Body of pancreas (tissue), 4 donors: ENCODE results near the gene HLA-DOB. TPM values are rescaled to one million over a fixed set of nuclear protein-coding genes. Genes with fewer than 3 reads are reported as not detected.

Experiments
- ATAC-seq: fragments of 150-250 bp; one replicate; pipeline ENCODE4 v1.9.1; 2016
- DNase-seq, 4 donors: peaks; one replicate each; pipeline ENCODE4 v3.0.0-alpha.2; 2019
- H3K27ac ChIP-seq, 4 donors: fragments of 200-600 bp; sonication (generic); 1 replicate in 3 of 4; 2 replicates in 1 of 4; pipeline versions ENCODE4 v1.5.1 to v1.6.1; 2016 to 2019; ENCODE audit warnings: mild to moderate bottlenecking in 1 of 4, mixed read lengths in 1 of 4, moderate library complexity in 1 of 4
- H3K27me3 ChIP-seq, 2 donors: fragments of 200-600 bp; sonication (generic); one replicate each; pipeline ENCODE4 v1.6.0; 2016; ENCODE audit warnings: mild to moderate bottlenecking in 1 of 2
- H3K36me3 ChIP-seq, 2 donors: fragments of 200-600 bp; sonication (generic); replicated peaks in 1 of 2; 2 replicates each; pipeline ENCODE4 v1.5.1; 2016; ENCODE audit warnings: low read depth in 2 of 2; ENCODE audit not compliant: insufficient read depth in 1 of 2
- H3K4me1 ChIP-seq: fragments of 200-600 bp; sonication (generic); one replicate; pipeline ENCODE4 v1.6.0; 2016
- H3K4me3 ChIP-seq, 2 donors: fragments of 200-600 bp; sonication (generic); 1 replicate in 1 of 2; 2 replicates in 1 of 2; pipeline ENCODE4 v1.5.1; 2016 to 2019
- H3K9me3 ChIP-seq, 3 donors: fragments of 200-600 bp; sonication (generic); 1 replicate in 2 of 3; 2 replicates in 1 of 3; pipeline ENCODE4 v1.5.1; 2016
- POLR2A ChIP-seq, 3 donors: fragments of 450-650 bp; IDR thresholded peaks; one replicate each; pipeline ENCODE4 v1.6.1; 2016; ENCODE audit warnings: antibody characterized with exemption in 3 of 3, mild to moderate bottlenecking in 2 of 3
- WGBS, 2 donors: methylation state at CpG; one replicate each; pipeline ENCODE4 v1.1.5; 2017; 5-methylcytosine and 5-hydroxymethylcytosine counted together
- intact Hi-C: fragments of 100-400 bp; cut with DNase I; formaldehyde crosslinking; loops from one replicate; pipeline ENCODE4 v1.15.1; 2023
- total RNA-seq, 2 donors: library from RNA; depleted of rRNA; stranded (reverse); fragments of >200 nt; gene quantifications; one replicate each; pipeline ENCODE4 v1.1.0, GENCODE V29; 2016
- TF ChIP-seq, protein P1 (sequence below), 7 experiments: fragments of 450-650 bp in 4 of 7; fragments of 200-600 bp in 3 of 7; sonication (generic) in 3 of 7; IDR thresholded peaks; one replicate each; pipeline ENCODE4 v1.5.1; 2016 to 2019; ENCODE audit warnings: antibody characterized with exemption in 7 of 7

HLA-DOB gene
- total RNA-seq, 2 donors from 2014 or later, result not detected

DNA sequence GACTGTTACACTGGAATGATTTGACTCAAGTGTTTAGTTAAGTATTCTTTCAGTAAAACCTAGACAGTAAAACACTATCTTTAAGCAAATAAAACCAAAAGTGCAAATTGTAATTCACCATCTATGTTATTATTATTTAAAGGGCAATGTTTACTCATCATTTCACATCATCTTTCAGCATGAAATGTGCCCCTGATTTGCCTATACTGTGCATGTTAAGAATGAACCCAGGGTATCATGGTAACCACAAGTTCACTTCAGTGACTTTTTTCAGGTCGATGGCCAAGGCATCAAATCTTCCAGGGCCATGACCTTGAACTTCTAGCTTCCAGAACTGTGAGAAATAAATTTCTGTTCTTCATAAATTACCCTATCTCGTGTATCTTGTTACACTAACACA lies 2.1 kb upstream of the HLA-DOB start:
- H3K9me3 ChIP-seq, result no peaks in the 10 kb centered on the region
- ATAC-seq (no peak), DNase-seq (no peak)
- no peaks in the 10 kb centered on the region for H3K27me3 ChIP-seq
- no peaks in the 10 kb centered on the region for H3K36me3 ChIP-seq
- no peaks in the 10 kb centered on the region for H3K4me1 ChIP-seq
- TF ChIP-seq POLR2A (IDR thresholded peaks at IDR 0.05), result no peak
- TF ChIP-seq, protein P1, sequence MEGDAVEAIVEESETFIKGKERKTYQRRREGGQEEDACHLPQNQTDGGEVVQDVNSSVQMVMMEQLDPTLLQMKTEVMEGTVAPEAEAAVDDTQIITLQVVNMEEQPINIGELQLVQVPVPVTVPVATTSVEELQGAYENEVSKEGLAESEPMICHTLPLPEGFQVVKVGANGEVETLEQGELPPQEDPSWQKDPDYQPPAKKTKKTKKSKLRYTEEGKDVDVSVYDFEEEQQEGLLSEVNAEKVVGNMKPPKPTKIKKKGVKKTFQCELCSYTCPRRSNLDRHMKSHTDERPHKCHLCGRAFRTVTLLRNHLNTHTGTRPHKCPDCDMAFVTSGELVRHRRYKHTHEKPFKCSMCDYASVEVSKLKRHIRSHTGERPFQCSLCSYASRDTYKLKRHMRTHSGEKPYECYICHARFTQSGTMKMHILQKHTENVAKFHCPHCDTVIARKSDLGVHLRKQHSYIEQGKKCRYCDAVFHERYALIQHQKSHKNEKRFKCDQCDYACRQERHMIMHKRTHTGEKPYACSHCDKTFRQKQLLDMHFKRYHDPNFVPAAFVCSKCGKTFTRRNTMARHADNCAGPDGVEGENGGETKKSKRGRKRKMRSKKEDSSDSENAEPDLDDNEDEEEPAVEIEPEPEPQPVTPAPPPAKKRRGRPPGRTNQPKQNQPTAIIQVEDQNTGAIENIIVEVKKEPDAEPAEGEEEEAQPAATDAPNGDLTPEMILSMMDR (IDR thresholded peaks at IDR 0.05), result no peak
- intact Hi-C loops, result no loop called here
- no peak overlapping the region for H3K27ac ChIP-seq
- no peak overlapping the region for H3K4me3 ChIP-seq
- WGBS, 2 donors, result 45 to 58% methylated on average over 2 of the region's 2 CpGs

DNA sequence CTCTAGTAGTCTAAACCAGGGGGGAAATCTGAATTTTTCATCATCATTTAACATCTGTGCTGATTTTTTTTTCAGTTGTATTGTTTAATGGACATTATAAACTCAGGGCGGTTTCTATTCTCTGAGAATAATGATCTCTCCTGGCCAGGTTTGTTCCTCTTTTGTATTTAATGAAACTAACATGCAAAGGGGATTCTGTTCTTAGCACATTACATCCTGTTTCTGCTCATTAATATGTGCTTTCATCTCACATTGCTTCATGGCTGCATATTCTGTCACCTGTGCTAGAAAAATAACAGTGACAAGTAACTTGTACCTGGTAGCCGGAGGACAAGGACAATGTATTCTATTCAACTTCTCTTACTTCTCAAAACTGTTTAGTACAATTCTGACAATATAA lies 806 bp downstream of the HLA-DOB start:
- WGBS, 2 donors, result 80 to 81% methylated on average over 2 of the region's 2 CpGs
- Histone ChIP-seq H3K9me3 (no peaks in the 10 kb centered on the region), H3K36me3 (no peaks in the 10 kb centered on the region), H3K4me3 (no peak overlapping the region), H3K27me3 (no peaks in the 10 kb centered on the region), H3K27ac (no peak overlapping the region), H3K4me1 (no peaks in the 10 kb centered on the region)
- TF ChIP-seq, protein P1 (IDR thresholded peaks at IDR 0.05), result no peak
- TF ChIP-seq POLR2A (IDR thresholded peaks at IDR 0.05), result no peak
- ATAC-seq (no peak), DNase-seq (no peak)
- intact Hi-C loops, result no loop called here

DNA sequence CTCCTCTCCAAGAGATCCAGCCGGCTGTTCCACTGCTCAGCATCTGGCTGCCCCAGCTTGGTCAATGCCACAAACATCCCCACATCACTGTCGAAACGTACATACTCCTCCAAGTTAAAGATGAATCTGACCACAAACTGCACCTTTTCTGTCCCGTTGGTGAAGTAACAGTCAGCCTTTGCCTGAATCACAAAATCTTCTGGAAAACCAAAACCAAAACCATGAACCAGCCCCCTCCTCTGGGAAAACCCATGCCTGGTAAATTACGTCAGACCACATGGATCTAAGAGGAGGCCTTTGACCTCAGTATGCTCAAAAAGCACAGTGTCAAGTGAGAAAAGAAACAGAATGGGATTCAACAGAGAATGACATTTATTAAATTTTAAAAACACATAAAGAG lies 1.7 kb downstream of the HLA-DOB start:
- intact Hi-C loops, result no loop called here
- DNase-seq, result peak in 1 of 4 donors; percentile 14
- ATAC-seq, result peak; percentile 50
- H3K36me3 ChIP-seq, result no peaks in the 10 kb centered on the region
- H3K4me3 ChIP-seq, result no peak overlapping the region
- no peaks in the 10 kb centered on the region for H3K4me1 ChIP-seq
- TF ChIP-seq, protein P1 (IDR thresholded peaks at IDR 0.05), result no peak
- no peak for TF ChIP-seq POLR2A (IDR thresholded peaks at IDR 0.05)
- H3K27ac ChIP-seq, result no peak overlapping the region
- no peaks in the 10 kb centered on the region for H3K9me3 ChIP-seq
- WGBS, 2 donors, result 67 to 71% methylated on average over 5 of the region's 5 CpGs
- H3K27me3 ChIP-seq, result no peaks in the 10 kb centered on the region

DNA sequence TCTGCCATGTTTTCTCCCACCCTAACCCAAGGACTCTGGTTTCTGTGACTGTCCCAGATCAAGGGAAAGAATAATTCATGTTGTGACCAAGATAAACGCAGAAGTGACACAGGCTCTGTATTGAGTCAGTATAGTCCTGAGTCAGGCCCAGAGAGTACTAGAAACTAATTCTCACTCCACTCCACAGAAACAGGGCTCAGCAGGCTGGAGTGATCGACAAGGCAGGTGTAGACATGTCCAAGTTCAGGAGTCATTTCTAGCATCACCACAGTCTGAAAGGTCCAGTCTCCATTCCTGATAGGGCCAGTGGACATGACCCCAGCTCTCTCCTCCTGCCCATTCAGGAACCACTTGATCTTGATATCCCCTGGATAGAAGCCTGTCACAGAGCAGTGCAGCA lies 2.7 kb downstream of the HLA-DOB start:
- H3K36me3 ChIP-seq, result no peaks in the 10 kb centered on the region
- H3K4me3 ChIP-seq, result no peak overlapping the region
- no peaks in the 10 kb centered on the region for H3K4me1 ChIP-seq
- 77 to 80% methylated on average over 2 of the region's 2 CpGs for WGBS, 2 donors
- ATAC-seq, result no peak
- DNase-seq, result no peak
- TF ChIP-seq, protein P1 (IDR thresholded peaks at IDR 0.05), result no peak
- no peak for TF ChIP-seq POLR2A (IDR thresholded peaks at IDR 0.05)
- intact Hi-C loops, result no loop called here
- H3K27me3 ChIP-seq, result no peaks in the 10 kb centered on the region
- no peak overlapping the region for H3K27ac ChIP-seq
- no peaks in the 10 kb centered on the region for H3K9me3 ChIP-seq

DNA sequence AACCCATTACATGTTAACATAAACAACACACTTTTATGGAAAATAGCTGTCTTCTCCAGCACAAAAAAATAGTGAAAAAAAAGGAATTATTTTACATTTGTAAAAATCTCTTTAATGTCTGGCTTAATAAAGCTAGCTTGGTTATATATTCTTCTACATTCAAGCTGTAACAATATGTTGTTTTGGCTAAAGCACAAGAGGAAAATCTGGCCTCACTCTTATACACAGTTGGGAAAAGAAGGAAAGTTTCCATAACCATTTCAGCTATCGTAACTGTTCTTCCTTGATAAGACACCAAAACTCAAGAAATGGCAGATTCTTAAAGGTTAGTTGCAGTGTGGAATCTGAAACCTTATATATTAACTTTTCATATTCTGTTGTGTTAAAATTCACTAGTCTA lies 7.6 kb downstream of the HLA-DOB start:
- 0% methylated on average over 1 of the region's 1 CpG for WGBS, 2 donors
- no peak overlapping the region for H3K4me3 ChIP-seq
- intact Hi-C loops, result no loop called here
- no peaks in the 10 kb centered on the region for H3K9me3 ChIP-seq
- DNase-seq (no peak), ATAC-seq (no peak)
- H3K27me3 ChIP-seq, result no peaks in the 10 kb centered on the region
- H3K36me3 ChIP-seq, result no peaks in the 10 kb centered on the region
- no peak overlapping the region for H3K27ac ChIP-seq
- TF ChIP-seq, protein P1 (IDR thresholded peaks at IDR 0.05), result no peak
- TF ChIP-seq POLR2A (IDR thresholded peaks at IDR 0.05), result no peak
- no peaks in the 10 kb centered on the region for H3K4me1 ChIP-seq
